Keratinocyte (primary cell): ENCODE data around the gene ARL11.

ENCODE experiments used
- CTCF ChIP-seq, 3 experiments: IDR thresholded peaks in 1 of 3; conservative IDR thresholded peaks in 1 of 3; optimal IDR thresholded peaks in 1 of 3; 2 replicates in 2 of 3; 3 replicates in 1 of 3; pipeline versions ENCODE3 to v1.5.1; 2011; ENCODE audit warnings: low read length in 3 of 3, mild to moderate bottlenecking in 3 of 3, moderate library complexity in 2 of 3, control low read depth in 1 of 3, inconsistent platforms in 1 of 3; ENCODE audit not compliant: insufficient read depth in 2 of 3; ENCODE audit errors: extremely low read depth in 1 of 3
- EZH2 ChIP-seq: IDR thresholded peaks from one replicate; pipeline ENCODE4 v1.6.1; 2012; ENCODE audit warnings: inconsistent platforms, mild to moderate bottlenecking, low read length, moderate library complexity

- TF ChIP-seq EZH2 = no peak
- TF ChIP-seq CTCF (optimal IDR thresholded peaks at IDR 0.05 in 1 of 3, IDR thresholded peaks at IDR 0.05 in 1 of 3, conservative IDR thresholded peaks at IDR 0.05 in 1 of 3; ENCODE audit: extremely low read depth in 1 of 3, insufficient read depth in 2 of 3, low read length in 3 of 3) = no peak
Observed at GRCh38 chr13:49597043-49597641, 31.2 kb upstream of the ARL11 start.
